ENCODE results near the gene ACP5. TPM values are rescaled to one million over a fixed set of nuclear protein-coding genes. Genes with fewer than 3 reads are reported as not detected.
"Not testable (repeated sequence)": the region's sequence is repeated elsewhere in the genome, so short reads cannot be mapped to it uniquely, and the experiment has no call there.

The ACP5 gene
- total RNA-seq, 6 experiments from 2014 or later, result 10.4 to 28.5 (median 21.5) TPM

GRCh38 chr19:11570039-11570462, 7.4 kb downstream of the ACP5 start:
- no peaks in the 10 kb centered on the region for H3K4me1 ChIP-seq
- intact Hi-C loops (cut with DNase I), result loop anchor here in 1 of 2 donors (10.0 kb wide), 1 partner anchor 275 kb away; the partner anchor contains the start of gene TSPAN16
- no peaks in the 10 kb centered on the region for H3K27me3 ChIP-seq
- DNase-seq (no peak), ATAC-seq (no peak)
- no peak overlapping the region for H3K4me3 ChIP-seq
- H3K27ac ChIP-seq, result no peak overlapping the region
- WGBS (ENCODE audit: insufficient coverage, low coverage, low lambda C conversion rate, missing lambda C conversion rate), result 76% methylated on average over 4 of the region's 5 CpGs
- TF ChIP-seq CTCF (IDR thresholded peaks at IDR 0.05) (no peak), POLR2A (IDR thresholded peaks at IDR 0.05) (no peak)
- H3K9me3 ChIP-seq, result no peaks in the 10 kb centered on the region
- no peaks in the 10 kb centered on the region for H3K36me3 ChIP-seq

- ATAC-seq, result no peak
- WGBS (ENCODE audit: insufficient coverage, low coverage, low lambda C conversion rate, missing lambda C conversion rate), result no CpG with 5 or more reads among the region's 2 CpGs
Observed at GRCh38 chr19:11566164-11566563, 11.3 kb downstream of the ACP5 start.

GRCh38 chr19:11565649-11565980, 11.8 kb downstream of the ACP5 start:
- H3K36me3 ChIP-seq; DNase-seq; ATAC-seq; H3K27ac ChIP-seq; H3K4me1 ChIP-seq; H3K4me3 ChIP-seq; intact Hi-C loops (cut with DNase I); H3K9me3 ChIP-seq; H3K27me3 ChIP-seq: not testable (repeated sequence)
- WGBS (ENCODE audit: insufficient coverage, low coverage, low lambda C conversion rate, missing lambda C conversion rate), result 78% methylated on average over 5 of the region's 5 CpGs

More at GRCh38 chr19:11566164-11566563, 11.3 kb downstream of the ACP5 start:
- no peak for DNase-seq
- no peaks in the 10 kb centered on the region for H3K9me3 ChIP-seq
- no peak overlapping the region for H3K4me3 ChIP-seq
- no peaks in the 10 kb centered on the region for H3K36me3 ChIP-seq
- H3K27ac ChIP-seq, result no peak overlapping the region
- TF ChIP-seq POLR2A (IDR thresholded peaks at IDR 0.05), result no peak
- TF ChIP-seq CTCF (IDR thresholded peaks at IDR 0.05), result no peak
- H3K27me3 ChIP-seq, result no peaks in the 10 kb centered on the region
- intact Hi-C loops (cut with DNase I), result no loop called here
- no peaks in the 10 kb centered on the region for H3K4me1 ChIP-seq

GRCh38 chr19:11564082-11564807, 13.2 kb downstream of the ACP5 start:
- ATAC-seq; DNase-seq; H3K27me3 ChIP-seq; H3K36me3 ChIP-seq; H3K9me3 ChIP-seq; intact Hi-C loops (cut with DNase I); H3K27ac ChIP-seq; H3K4me3 ChIP-seq: not testable (repeated sequence)
- 87% methylated on average over 5 of the region's 6 CpGs for WGBS (ENCODE audit: insufficient coverage, low coverage, low lambda C conversion rate, missing lambda C conversion rate)
- peaks cover 0 to 11% (median 4%) of the 10 kb centered on the region in 4 donors for H3K4me1 ChIP-seq

GRCh38 chr19:11563532-11563931, 13.9 kb downstream of the ACP5 start:
- TF ChIP-seq CTCF (IDR thresholded peaks at IDR 0.05), result no peak
- no peak for TF ChIP-seq POLR2A (IDR thresholded peaks at IDR 0.05)
- H3K9me3 ChIP-seq, result no peaks in the 10 kb centered on the region
- DNase-seq, result no peak
- peaks cover 0 to 11% (median 4%) of the 10 kb centered on the region in 4 donors for H3K4me1 ChIP-seq
- WGBS (ENCODE audit: insufficient coverage, low coverage, low lambda C conversion rate, missing lambda C conversion rate), result 76% methylated on average over 5 of the region's 8 CpGs
- no peak for ATAC-seq
- no peaks in the 10 kb centered on the region for H3K27me3 ChIP-seq
- intact Hi-C loops (cut with DNase I), result no loop called here
- no peak overlapping the region for H3K27ac ChIP-seq
- H3K36me3 ChIP-seq, result no peaks in the 10 kb centered on the region
- H3K4me3 ChIP-seq, result no peak overlapping the region
